Left cardiac atrium (tissue), 4 donors: ENCODE results near the gene SCARB1. TPM values are rescaled to one million over a fixed set of nuclear protein-coding genes. Genes with fewer than 3 reads are reported as not detected.

Experiments
- ATAC-seq, 2 donors: fragments of 200-7000 bp; cut with Tn5 transposase; one replicate each; pipeline ENCODE4 v1.9.1; 2020; ENCODE audit warnings: mild to moderate bottlenecking in 2 of 2, moderate library complexity in 2 of 2
- DNase-seq: peaks from one replicate; pipeline ENCODE4 v3.0.0-alpha.2; 2020
- intact Hi-C, 2 donors: fragments of 100-400 bp; cut with DNase I; formaldehyde crosslinking; loops; one replicate each; pipeline versions ENCODE4 v1.14.1 to v1.15.1; 2022 to 2023
- total RNA-seq, 2 donors: library from RNA; stranded (reverse); fragmentation: NEBNext Ultra II Directional; extraction: Animal tissue kit (Norgen Biotek cat#: 25700); gene quantifications; one replicate each; pipeline ENCODE4 v1.2.1, GENCODE V29; 2021
- donor health status: DM: no; HTN: yes; CAD: no.
- donor health status: DM: no; HTN: yes; CAD: no; lungs with severe emphysema.
- donor health status: DM: yes; HTN: yes; CAD: no.
- donor health status: Dilated cardiomyopathy.

Gene SCARB1
- total RNA-seq, 2 donors from 2014 or later: 26.2 to 31.3 TPM

- intact Hi-C loops: no loop called here
- DNase-seq (no peak), ATAC-seq (no peak)
Observed at GRCh38 chr12:124829708-124830304, 33.9 kb downstream of the SCARB1 start.

GRCh38 chr12:124829008-124829707 lies 34.5 kb downstream of the SCARB1 start:
- DNase-seq (no peak), ATAC-seq (peak; percentile 5 to 67)
- intact Hi-C loops: no loop called here

GRCh38 chr12:124828264-124829007 lies 35.2 kb downstream of the SCARB1 start:
- ATAC-seq: peak; percentile 43 to 84
- DNase-seq: no peak
- intact Hi-C loops: no loop called here

- ATAC-seq: no peak
- DNase-seq: no peak
- intact Hi-C loops: no loop called here
Observed at GRCh38 chr12:124827588-124828184, 36.0 kb downstream of the SCARB1 start.

- intact Hi-C loops: no loop called here
- DNase-seq (no peak), ATAC-seq (no peak)
Observed at GRCh38 chr12:124824195-124824594, 39.5 kb downstream of the SCARB1 start.

- ATAC-seq: no peak
- DNase-seq: no peak
- intact Hi-C loops: no loop called here
Observed at GRCh38 chr12:124823272-124823970, 40.2 kb downstream of the SCARB1 start.

GRCh38 chr12:124822218-124822617 lies 41.4 kb downstream of the SCARB1 start:
- DNase-seq: no peak
- no peak for ATAC-seq
- intact Hi-C loops: no loop called here

GRCh38 chr12:124821252-124822200 lies 42.1 kb downstream of the SCARB1 start:
- ATAC-seq: no peak
- intact Hi-C loops: no loop called here
- no peak for DNase-seq

- DNase-seq (no peak), ATAC-seq (no peak)
- intact Hi-C loops: no loop called here
Observed at GRCh38 chr12:124820199-124820598, 43.5 kb downstream of the SCARB1 start.

GRCh38 chr12:124819525-124819924 lies 44.1 kb downstream of the SCARB1 start:
- DNase-seq (no peak), ATAC-seq (no peak)
- intact Hi-C loops: no loop called here

- intact Hi-C loops: no loop called here
- ATAC-seq: no peak
- DNase-seq: no peak
Observed at GRCh38 chr12:124819080-124819479, 44.6 kb downstream of the SCARB1 start.

- intact Hi-C loops: no loop called here
- DNase-seq (no peak), ATAC-seq (no peak)
Observed at GRCh38 chr12:124817076-124818000, 46.3 kb downstream of the SCARB1 start.

- intact Hi-C loops: no loop called here
- DNase-seq (no peak), ATAC-seq (no peak)
Observed at GRCh38 chr12:124816295-124816854, 47.3 kb downstream of the SCARB1 start.

- DNase-seq: no peak
- intact Hi-C loops: no loop called here
- peak; percentile 32 to 45 for ATAC-seq
Observed at GRCh38 chr12:124814741-124815613, 48.7 kb downstream of the SCARB1 start.

GRCh38 chr12:124813782-124814181 lies 49.9 kb downstream of the SCARB1 start:
- no peak for ATAC-seq
- intact Hi-C loops: no loop called here

GRCh38 chr12:124812979-124813378 lies 50.7 kb downstream of the SCARB1 start:
- intact Hi-C loops: no loop called here
- ATAC-seq (no peak), DNase-seq (no peak)

More at GRCh38 chr12:124813782-124814181, 49.9 kb downstream of the SCARB1 start:
- DNase-seq: no peak
